Measurements from ENCODE around the gene FAM200A.

GRCh38 chr7:99559175-99559915, 7.4 kb upstream of the FAM200A start:
- TF ChIP-seq CTCF (conservative IDR thresholded peaks at IDR 0.05 in 1 of 2, IDR thresholded peaks at IDR 0.05 in 1 of 2; ENCODE audit: low read depth in 1 of 2, low read length in 2 of 2) (no peak), EZH2 (IDR thresholded peaks at IDR 0.05; ENCODE audit: low read length, missing control alignments) (no peak)
